DND-41 (cell line): ENCODE results near the gene KCNT2.

ENCODE experiments used
- EZH2 ChIP-seq: IDR thresholded peaks from 3 replicates; pipeline ENCODE4 v1.6.1; 2012; ENCODE audit warnings: borderline replicate concordance, low read depth, mild to moderate bottlenecking, moderate library complexity, low read length, inconsistent platforms; ENCODE audit not compliant: severe bottlenecking
- TF ChIP-seq, protein P1 (sequence below): IDR thresholded peaks from 2 replicates; pipeline ENCODE4 v1.5.1; 2012; ENCODE audit warnings: borderline replicate concordance, low read length, moderate library complexity, mild to moderate bottlenecking; ENCODE audit not compliant: poor library complexity, severe bottlenecking; ENCODE audit errors: extremely low read depth

DNA sequence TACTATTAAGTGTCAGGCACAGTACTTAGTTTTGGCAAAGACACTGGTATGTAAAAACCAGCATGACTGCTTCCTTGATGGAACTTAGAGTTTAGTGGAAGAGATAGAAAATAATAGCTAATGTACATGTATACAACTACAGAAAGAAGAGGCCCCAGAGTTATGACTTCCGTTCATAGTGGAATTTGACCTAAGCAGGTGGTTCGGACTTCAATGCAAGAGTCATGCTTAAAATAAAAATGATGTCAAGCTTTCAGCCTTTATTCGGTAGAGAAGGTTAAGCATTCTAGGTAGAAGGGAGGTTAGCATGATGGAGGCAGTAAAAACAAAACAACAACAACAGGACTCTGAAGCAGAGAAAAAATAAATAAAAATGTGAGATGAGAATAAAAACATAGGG lies 165.9 kb downstream of the KCNT2 start:
- TF ChIP-seq, protein P1, sequence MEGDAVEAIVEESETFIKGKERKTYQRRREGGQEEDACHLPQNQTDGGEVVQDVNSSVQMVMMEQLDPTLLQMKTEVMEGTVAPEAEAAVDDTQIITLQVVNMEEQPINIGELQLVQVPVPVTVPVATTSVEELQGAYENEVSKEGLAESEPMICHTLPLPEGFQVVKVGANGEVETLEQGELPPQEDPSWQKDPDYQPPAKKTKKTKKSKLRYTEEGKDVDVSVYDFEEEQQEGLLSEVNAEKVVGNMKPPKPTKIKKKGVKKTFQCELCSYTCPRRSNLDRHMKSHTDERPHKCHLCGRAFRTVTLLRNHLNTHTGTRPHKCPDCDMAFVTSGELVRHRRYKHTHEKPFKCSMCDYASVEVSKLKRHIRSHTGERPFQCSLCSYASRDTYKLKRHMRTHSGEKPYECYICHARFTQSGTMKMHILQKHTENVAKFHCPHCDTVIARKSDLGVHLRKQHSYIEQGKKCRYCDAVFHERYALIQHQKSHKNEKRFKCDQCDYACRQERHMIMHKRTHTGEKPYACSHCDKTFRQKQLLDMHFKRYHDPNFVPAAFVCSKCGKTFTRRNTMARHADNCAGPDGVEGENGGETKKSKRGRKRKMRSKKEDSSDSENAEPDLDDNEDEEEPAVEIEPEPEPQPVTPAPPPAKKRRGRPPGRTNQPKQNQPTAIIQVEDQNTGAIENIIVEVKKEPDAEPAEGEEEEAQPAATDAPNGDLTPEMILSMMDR: no peak
- TF ChIP-seq EZH2: no peak
